Fibroblast of pulmonary artery (primary cell): Measurements from ENCODE around the gene EPHB4.

Source experiments
- DNase-seq: peaks from one replicate; pipeline ENCODE4 v3.0.0-alpha.2; 2010; ENCODE audit warnings: low read depth
- H3K4me3 ChIP-seq: replicated peaks from 2 replicates; pipeline ENCODE4 v1.5.1; 2011; ENCODE audit warnings: low read depth, mild to moderate bottlenecking, control low read depth, low read length, moderate library complexity
- TF ChIP-seq, protein P1 (sequence below): IDR thresholded peaks from 2 replicates; pipeline ENCODE4 v1.5.1; 2011; ENCODE audit warnings: mild to moderate bottlenecking, control low read depth, low read length, inconsistent platforms; ENCODE audit errors: missing control alignments

The EPHB4 gene

GRCh38 chr7:100783804-100784203 lies 43.5 kb downstream of the EPHB4 start:
- no peak overlapping the region for H3K4me3 ChIP-seq
- no peak for DNase-seq
- TF ChIP-seq, protein P1, sequence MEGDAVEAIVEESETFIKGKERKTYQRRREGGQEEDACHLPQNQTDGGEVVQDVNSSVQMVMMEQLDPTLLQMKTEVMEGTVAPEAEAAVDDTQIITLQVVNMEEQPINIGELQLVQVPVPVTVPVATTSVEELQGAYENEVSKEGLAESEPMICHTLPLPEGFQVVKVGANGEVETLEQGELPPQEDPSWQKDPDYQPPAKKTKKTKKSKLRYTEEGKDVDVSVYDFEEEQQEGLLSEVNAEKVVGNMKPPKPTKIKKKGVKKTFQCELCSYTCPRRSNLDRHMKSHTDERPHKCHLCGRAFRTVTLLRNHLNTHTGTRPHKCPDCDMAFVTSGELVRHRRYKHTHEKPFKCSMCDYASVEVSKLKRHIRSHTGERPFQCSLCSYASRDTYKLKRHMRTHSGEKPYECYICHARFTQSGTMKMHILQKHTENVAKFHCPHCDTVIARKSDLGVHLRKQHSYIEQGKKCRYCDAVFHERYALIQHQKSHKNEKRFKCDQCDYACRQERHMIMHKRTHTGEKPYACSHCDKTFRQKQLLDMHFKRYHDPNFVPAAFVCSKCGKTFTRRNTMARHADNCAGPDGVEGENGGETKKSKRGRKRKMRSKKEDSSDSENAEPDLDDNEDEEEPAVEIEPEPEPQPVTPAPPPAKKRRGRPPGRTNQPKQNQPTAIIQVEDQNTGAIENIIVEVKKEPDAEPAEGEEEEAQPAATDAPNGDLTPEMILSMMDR = no peak

DNA sequence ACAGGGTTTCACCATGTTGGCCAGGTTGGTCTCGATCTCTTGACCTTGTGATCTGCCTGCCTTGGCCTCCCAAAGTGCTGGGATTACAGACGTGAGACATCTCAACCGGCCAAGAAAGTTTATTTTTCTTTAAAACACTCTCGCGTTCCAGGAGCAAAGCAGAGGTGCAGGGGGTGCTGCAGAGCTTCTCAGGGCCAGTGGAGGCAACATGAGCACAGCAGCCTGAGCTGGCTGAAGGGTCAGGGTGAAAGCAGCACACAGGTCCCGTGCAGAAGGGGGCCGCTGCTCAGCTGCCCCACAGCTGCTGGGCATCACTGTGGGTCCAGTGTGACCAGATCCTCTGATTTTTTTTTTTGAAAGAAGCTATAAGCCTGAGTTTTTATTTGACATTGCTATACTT lies 46.1 kb downstream of the EPHB4 start:
- TF ChIP-seq, protein P1 = no peak
- no peak for DNase-seq
- no peak overlapping the region for H3K4me3 ChIP-seq

DNA sequence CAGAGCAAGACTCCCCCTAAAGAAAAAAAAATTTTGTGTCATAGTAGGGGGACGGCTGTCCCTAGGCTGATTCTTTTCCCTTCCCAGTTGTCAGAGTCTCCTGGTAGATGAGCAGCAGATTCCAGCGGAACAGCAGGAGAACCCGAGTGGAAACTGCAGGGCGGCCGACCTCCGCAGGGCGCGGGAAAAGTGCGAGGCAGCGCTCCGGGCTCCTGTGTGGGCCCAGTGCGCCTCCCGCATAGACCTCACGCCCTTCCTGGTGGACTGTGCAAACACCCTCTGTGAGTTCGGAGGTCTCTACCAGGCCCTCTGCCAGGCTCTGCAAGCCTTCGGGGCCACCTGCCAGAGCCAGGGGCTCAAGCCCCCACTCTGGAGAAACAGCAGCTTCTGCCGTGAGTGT lies 48.0 kb downstream of the EPHB4 start:
- no peak overlapping the region for H3K4me3 ChIP-seq
- TF ChIP-seq, protein P1 = no peak
- DNase-seq = no peak

GRCh38 chr7:100778061-100778621 lies 49.2 kb downstream of the EPHB4 start:
- TF ChIP-seq, protein P1 = no peak
- no peak for DNase-seq
- H3K4me3 ChIP-seq = no peak overlapping the region

GRCh38 chr7:100773491-100773890 lies 53.8 kb downstream of the EPHB4 start:
- TF ChIP-seq, protein P1 = no peak
- H3K4me3 ChIP-seq = no peak overlapping the region
- DNase-seq = no peak

DNA sequence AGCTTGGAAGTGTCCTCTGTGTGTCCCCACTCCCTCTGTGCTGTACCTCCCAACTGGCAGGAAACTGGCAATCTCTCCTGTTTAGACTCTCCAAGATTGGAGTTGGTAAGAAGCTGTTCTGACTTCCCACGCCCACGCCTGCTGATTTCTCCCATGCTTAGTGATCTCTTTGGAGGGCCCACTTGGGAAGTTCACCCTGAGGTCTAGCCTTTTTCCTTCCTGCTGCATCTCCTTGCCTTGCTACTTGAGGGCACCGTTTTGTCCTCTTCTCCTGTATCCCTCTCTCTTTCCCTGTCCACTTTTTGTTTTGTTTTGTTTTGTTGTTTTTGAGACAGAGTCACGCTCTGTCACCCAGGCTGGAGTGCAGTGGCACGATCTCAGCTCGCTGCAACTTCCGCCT lies 58.5 kb downstream of the EPHB4 start:
- TF ChIP-seq, protein P1 = no peak
- DNase-seq = no peak
- H3K4me3 ChIP-seq = no peak overlapping the region

DNA sequence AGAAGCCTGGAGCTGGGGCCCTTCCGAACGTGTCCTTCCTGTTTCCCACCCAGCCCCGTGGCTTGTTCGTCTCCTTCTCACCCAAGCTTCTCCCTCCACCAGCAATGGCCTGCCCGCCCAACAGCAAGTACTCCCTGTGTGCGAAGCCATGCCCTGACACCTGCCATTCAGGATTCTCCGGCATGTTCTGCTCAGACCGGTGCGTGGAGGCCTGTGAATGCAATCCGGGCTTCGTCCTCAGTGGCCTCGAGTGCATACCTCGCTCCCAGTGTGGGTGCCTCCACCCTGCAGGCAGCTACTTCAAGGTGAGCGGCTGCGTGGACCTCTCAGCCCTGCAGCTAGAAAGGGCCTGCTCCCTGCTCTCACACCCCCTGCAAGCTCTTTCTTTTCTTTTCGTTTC lies 62.1 kb downstream of the EPHB4 start:
- TF ChIP-seq, protein P1 = no peak
- DNase-seq = no peak
- no peak overlapping the region for H3K4me3 ChIP-seq
